ENCODE results near the gene TMEM38A.
"Not testable (repeated sequence)": the region's sequence is repeated elsewhere in the genome, so short reads cannot be mapped to it uniquely, and the experiment has no call there.

Gene TMEM38A

GRCh38 chr19:16670291-16670690 lies 9.4 kb downstream of the TMEM38A start:
- Histone ChIP-seq H3K4me3 (no peak overlapping the region), H3K9me3 (no peaks in the 10 kb centered on the region), H3K36me3 (no peaks in the 10 kb centered on the region), H3K4me1 (no peaks in the 10 kb centered on the region), H3K27ac (no peak overlapping the region), H3K27me3 (no peaks in the 10 kb centered on the region)
- TF ChIP-seq CTCF (IDR thresholded peaks at IDR 0.05) = no peak
- DNase-seq = no peak
- intact Hi-C loops (cut with DNase I; ENCODE audit: low total_unique reads) = no loop called here

- no peak for DNase-seq
- no peaks in the 10 kb centered on the region for H3K9me3 ChIP-seq
- no peaks in the 10 kb centered on the region for H3K27me3 ChIP-seq
- H3K27ac ChIP-seq = no peak overlapping the region
- TF ChIP-seq CTCF (IDR thresholded peaks at IDR 0.05) = no peak
- H3K36me3 ChIP-seq = no peaks in the 10 kb centered on the region
- no peaks in the 10 kb centered on the region for H3K4me1 ChIP-seq
- no peak overlapping the region for H3K4me3 ChIP-seq
- intact Hi-C loops (cut with DNase I; ENCODE audit: low total_unique reads) = no loop called here
Observed at GRCh38 chr19:16671652-16672274, 10.8 kb downstream of the TMEM38A start.

GRCh38 chr19:16673231-16673630 lies 12.3 kb downstream of the TMEM38A start:
- Histone ChIP-seq H3K4me1 (no peaks in the 10 kb centered on the region), H3K9me3 (no peaks in the 10 kb centered on the region), H3K27ac (no peak overlapping the region), H3K4me3 (no peak overlapping the region), H3K36me3 (no peaks in the 10 kb centered on the region), H3K27me3 (no peaks in the 10 kb centered on the region)
- DNase-seq = no peak
- intact Hi-C loops (cut with DNase I; ENCODE audit: low total_unique reads) = no loop called here
- no peak for TF ChIP-seq CTCF (IDR thresholded peaks at IDR 0.05)

GRCh38 chr19:16673839-16674238 lies 12.9 kb downstream of the TMEM38A start:
- DNase-seq; H3K4me3 ChIP-seq; H3K36me3 ChIP-seq; H3K4me1 ChIP-seq; intact Hi-C loops (cut with DNase I; ENCODE audit: low total_unique reads); H3K27ac ChIP-seq; H3K9me3 ChIP-seq; H3K27me3 ChIP-seq: not testable (repeated sequence)

GRCh38 chr19:16676101-16676798 lies 15.3 kb downstream of the TMEM38A start:
- peaks cover 14 to 15% (median 15%) of the 10 kb centered on the region in 3 donors for H3K36me3 ChIP-seq
- no peaks in the 10 kb centered on the region for H3K4me1 ChIP-seq
- no peak for DNase-seq
- intact Hi-C loops (cut with DNase I; ENCODE audit: low total_unique reads) = no loop called here
- no peak overlapping the region for H3K4me3 ChIP-seq
- no peak overlapping the region for H3K27ac ChIP-seq
- TF ChIP-seq CTCF (IDR thresholded peaks at IDR 0.05) = no peak
- H3K27me3 ChIP-seq = no peaks in the 10 kb centered on the region
- peaks cover 0 to 6% (median 4%) of the 10 kb centered on the region in 3 donors for H3K9me3 ChIP-seq

- H3K27me3 ChIP-seq = no peaks in the 10 kb centered on the region
Observed at GRCh38 chr19:16677055-16677454, 16.1 kb downstream of the TMEM38A start.

More at GRCh38 chr19:16677055-16677454, 16.1 kb downstream of the TMEM38A start:
- intact Hi-C loops (cut with DNase I; ENCODE audit: low total_unique reads) = no loop called here
- Histone ChIP-seq H3K4me3 (no peak overlapping the region), H3K4me1 (no peaks in the 10 kb centered on the region), H3K36me3 (peaks cover 19 to 23% (median 23%) of the 10 kb centered on the region in 3 donors), H3K27ac (no peak overlapping the region), H3K9me3 (peaks cover 0 to 10% (median 6%) of the 10 kb centered on the region in 3 donors)
- TF ChIP-seq CTCF (IDR thresholded peaks at IDR 0.05) = no peak
- DNase-seq = no peak

Data from tibial artery (tissue), 4 donors.